Heart left ventricle (tissue), 16 donors: ENCODE results near the gene CCBE1. TPM values are rescaled to one million over a fixed set of nuclear protein-coding genes. Genes with fewer than 3 reads are reported as not detected.
"Not testable (repeated sequence)": the region's sequence is repeated elsewhere in the genome, so short reads cannot be mapped to it uniquely, and the experiment has no call there.

Experiments used
- ATAC-seq, 4 donors: fragments of 200-7000 bp; cut with Tn5 transposase; one replicate each; pipeline ENCODE4 v1.9.1; 2020 to 2022; ENCODE audit warnings: moderate library complexity in 4 of 4, mild to moderate bottlenecking in 3 of 4, moderate number of reproducible peaks in 1 of 4
- DNase-seq, 5 donors: peaks; one replicate each; pipeline ENCODE4 v3.0.0-alpha.2; 2020
- H3K27ac ChIP-seq, 12 donors: fragments of 200-600 bp; sonication (generic) in 4 of 12; one replicate each; pipeline versions ENCODE4 v1.5.0 to v1.8.0; 2016 to 2022; ENCODE audit warnings: mild to moderate bottlenecking in 2 of 12
- H3K27me3 ChIP-seq, 9 donors: fragments of 200-600 bp; sonication (generic) in 2 of 9; one replicate each; pipeline versions ENCODE4 v1.5.1 to v1.8.0; 2016 to 2022; ENCODE audit warnings: mild to moderate bottlenecking in 3 of 9
- H3K36me3 ChIP-seq, 9 donors: fragments of 200-600 bp; sonication (generic) in 2 of 9; one replicate each; pipeline versions ENCODE4 v1.5.0 to v1.8.0; 2018 to 2022; ENCODE audit warnings: mild to moderate bottlenecking in 2 of 9
- H3K4me1 ChIP-seq, 12 donors: fragments of 200-600 bp; sonication (generic) in 4 of 12; one replicate each; pipeline versions ENCODE4 v1.5.0 to v1.8.0; 2016 to 2022; ENCODE audit warnings: mild to moderate bottlenecking in 3 of 12
- H3K4me3 ChIP-seq, 12 donors: fragments of 200-600 bp; sonication (generic) in 4 of 12; one replicate each; pipeline versions ENCODE4 v1.5.0 to v1.8.0; 2017 to 2022; ENCODE audit warnings: mild to moderate bottlenecking in 9 of 12, moderate library complexity in 4 of 12
- H3K9me3 ChIP-seq, 12 donors: fragments of 200-600 bp; sonication (generic) in 4 of 12; one replicate each; pipeline versions ENCODE4 v1.5.0 to v1.8.0; 2016 to 2022; ENCODE audit warnings: mild to moderate bottlenecking in 1 of 12
- CTCF ChIP-seq, 12 donors: fragments of 200-600 bp; sonication (generic) in 4 of 12; IDR thresholded peaks; one replicate each; pipeline versions ENCODE4 v1.5.0 to v1.8.0; 2018 to 2022; ENCODE audit warnings: antibody characterized with exemption in 12 of 12, mild to moderate bottlenecking in 5 of 12
- POLR2A ChIP-seq, 2 donors: fragments of 450-650 bp; IDR thresholded peaks; one replicate each; pipeline ENCODE4 v1.6.1; 2017; ENCODE audit warnings: antibody characterized with exemption in 2 of 2, mild to moderate bottlenecking in 2 of 2, moderate library complexity in 2 of 2
- WGBS, 4 donors: extraction: QIAGEN DNeasy Blood & Tissue Kit in 2 of 4; methylation state at CpG; one replicate each; pipeline versions ENCODE4 v1.1.5 to v1.1.7; 2013 to 2018; 5-methylcytosine and 5-hydroxymethylcytosine counted together
- intact Hi-C, 10 donors: fragments of 100-400 bp; cut with DNase I; formaldehyde crosslinking; loops; one replicate each; pipeline versions ENCODE4 v1.11.1 to v1.14.2; 2022
- polyA plus RNA-seq, 2 donors: library from polyadenylated mRNA; stranded (reverse); fragments of 200-250 nt; gene quantifications; one replicate each; pipeline ENCODE4 v1.2.3, GENCODE V29; 2013
- total RNA-seq, 9 donors: library from RNA; depleted of rRNA in 2 of 9; stranded (reverse); fragments of >200 nt in 2 of 9; fragmentation: NEBNext Ultra II Directional in 3 of 9; extraction: Animal tissue kit (Norgen Biotek cat#: 25700) in 3 of 9; gene quantifications; one replicate each; pipeline versions ENCODE4 v1.1.0 to v1.2.4, GENCODE V29; 2016 to 2023
- donor health status: ischemic (EF 13 %, LVEDD 7.1; RV severe dilation, severe dysfunction).
- donor health status: healthy with polysubstance abuse.
- donor health status: DM: no; HTN: yes; CAD: no.
- donor health status: DM: no; HTN: no; CAD: no.
- donor health status: ischemic (EF 25% LVEDD 6.9; RV normal size, moderate dysfunction).
- donor health status: ischemic (EF 25% LVEDD 5.7; RV mildly dilated, moderate dysfunction).
- donor health status: healthy.
- donor health status: DM: yes; HTN: yes; CAD: no.
- donor health status: ischemic (EF 35%, LVEDD 5.7; RV mildly dilated, moderate dysfunction).
- donor health status: nonischemic (EF 11% LVEDD 7.7; RV severe dilation, severe dysfunction).
- donor health status: DM: yes; HTN: yes; CAD: no.
- donor health status: PGD.
- donor health status: ischemic (EF 29% LVEDD 5.4; RV normal size, mild dysfunction).
- donor health status: nonischemic (EF 23%, LVEDD 6.1; RV moderate dilation, normal function).

CCBE1 gene
- total and polyA plus RNA-seq, 11 donors: 0.15 to 6.3 (median 0.74) TPM

GRCh38 chr18:59717291-59717690, 20.1 kb upstream of the CCBE1 start:
- 56 to 78% (median 73%) methylated on average over 2 of the region's 2 CpGs for WGBS, 4 donors
- H3K4me3 ChIP-seq: no peak overlapping the region
- no peak overlapping the region for H3K27ac ChIP-seq
- no peaks in the 10 kb centered on the region for H3K36me3 ChIP-seq
- H3K27me3 ChIP-seq: no peaks in the 10 kb centered on the region
- peaks cover 0 to 6% (median 0%) of the 10 kb centered on the region in 12 donors for H3K9me3 ChIP-seq
- TF ChIP-seq CTCF (IDR thresholded peaks at IDR 0.05) (no peak), POLR2A (IDR thresholded peaks at IDR 0.05) (no peak)
- ATAC-seq (no peak), DNase-seq (no peak)
- intact Hi-C loops: no loop called here
- no peaks in the 10 kb centered on the region for H3K4me1 ChIP-seq

- H3K4me1 ChIP-seq: no peaks in the 10 kb centered on the region
These were observed 18.7 kb upstream of the CCBE1 start for GRCh38 chr18:59715966-59716369.

GRCh38 chr18:59715445-59715844, 18.2 kb upstream of the CCBE1 start:
- DNase-seq: no peak
- Histone ChIP-seq H3K4me3 (no peak overlapping the region), H3K27me3 (no peaks in the 10 kb centered on the region), H3K36me3 (no peaks in the 10 kb centered on the region), H3K9me3 (no peaks in the 10 kb centered on the region), H3K27ac (no peak overlapping the region), H3K4me1 (no peaks in the 10 kb centered on the region)
- WGBS, 4 donors: 76 to 84% (median 78%) methylated on average over 7 of the region's 7 CpGs
- ATAC-seq: no peak
- intact Hi-C loops: no loop called here
- no peak for TF ChIP-seq POLR2A (IDR thresholded peaks at IDR 0.05)
- no peak for TF ChIP-seq CTCF (IDR thresholded peaks at IDR 0.05)

More at GRCh38 chr18:59715966-59716369, 18.7 kb upstream of the CCBE1 start:
- Histone ChIP-seq H3K9me3 (no peaks in the 10 kb centered on the region), H3K27me3 (no peaks in the 10 kb centered on the region), H3K4me3 (no peak overlapping the region), H3K27ac (no peak overlapping the region), H3K36me3 (no peaks in the 10 kb centered on the region)
- intact Hi-C loops: no loop called here
- WGBS, 4 donors: 54 to 62% (median 60%) methylated on average over 2 of the region's 2 CpGs
- ATAC-seq: no peak
- no peak for DNase-seq
- TF ChIP-seq POLR2A (IDR thresholded peaks at IDR 0.05): no peak
- no peak for TF ChIP-seq CTCF (IDR thresholded peaks at IDR 0.05)

GRCh38 chr18:59714096-59714495, 16.9 kb upstream of the CCBE1 start:
- intact Hi-C loops, H3K36me3 ChIP-seq, H3K27me3 ChIP-seq, DNase-seq, H3K4me1 ChIP-seq, H3K27ac ChIP-seq, H3K9me3 ChIP-seq, H3K4me3 ChIP-seq, ATAC-seq: not testable (repeated sequence)
- 95 to 97% (median 96%) methylated on average over 12 to 28 of the region's 28 CpGs for WGBS, 4 donors

- TF ChIP-seq POLR2A (IDR thresholded peaks at IDR 0.05): no peak
- no peak for TF ChIP-seq CTCF (IDR thresholded peaks at IDR 0.05)
- peaks cover 0 to 5% (median 0%) of the 10 kb centered on the region in 9 donors for H3K27me3 ChIP-seq
- intact Hi-C loops: no loop called here
- ATAC-seq (no peak), DNase-seq (no peak)
- H3K4me3 ChIP-seq: no peak overlapping the region
- WGBS, 4 donors: 66 to 86% (median 83%) methylated on average over 6 of the region's 6 CpGs
- H3K9me3 ChIP-seq: no peaks in the 10 kb centered on the region
- no peaks in the 10 kb centered on the region for H3K36me3 ChIP-seq
- H3K4me1 ChIP-seq: no peaks in the 10 kb centered on the region
- H3K27ac ChIP-seq: no peak overlapping the region
These were observed 15.1 kb upstream of the CCBE1 start for GRCh38 chr18:59712311-59712710.
